HCT116 (cell line): ENCODE measurements around the gene FOXC2.

Source experiments
- CBX3 ChIP-seq: IDR thresholded peaks from 2 replicates; pipeline ENCODE4 v1.6.1; 2012; ENCODE audit warnings: low read depth
- CEBPB ChIP-seq: IDR thresholded peaks from 2 replicates; pipeline ENCODE4 v1.6.1; 2012; ENCODE audit warnings: low read depth
- ELF1 ChIP-seq: IDR thresholded peaks from 2 replicates; pipeline ENCODE4 v1.6.1; 2012; ENCODE audit warnings: low read depth, borderline replicate concordance
- EZH2 ChIP-seq: fragments of 200-600 bp; sonication (generic); IDR thresholded peaks from 2 replicates; pipeline ENCODE4 v1.6.1; 2017; ENCODE audit warnings: antibody characterized with exemption, mixed run types
- RAD21 ChIP-seq: IDR thresholded peaks from 2 replicates; pipeline ENCODE4 v1.6.1; 2012; ENCODE audit warnings: low read depth, mild to moderate bottlenecking
- SIN3A ChIP-seq: IDR thresholded peaks from 2 replicates; pipeline ENCODE4 v1.6.1; 2012; ENCODE audit warnings: low read depth
- SP1 ChIP-seq: IDR thresholded peaks from 2 replicates; pipeline ENCODE4 v1.6.1; 2012; ENCODE audit warnings: low read depth
- YY1 ChIP-seq: IDR thresholded peaks from 2 replicates; pipeline ENCODE4 v1.6.1; 2011; ENCODE audit warnings: low read length, low read depth, moderate library complexity, mild to moderate bottlenecking; ENCODE audit not compliant: insufficient replicate concordance; ENCODE audit errors: extremely low read depth
- ZFX ChIP-seq: fragments of 450-650 bp; IDR thresholded peaks from 2 replicates; pipeline ENCODE4 v1.6.1; 2017
- TF ChIP-seq, protein P1 (sequence below), 3 experiments: fragments of 200-600 bp in 1 of 3; sonication (generic) in 1 of 3; IDR thresholded peaks in 2 of 3; conservative IDR thresholded peaks in 1 of 3; 2 replicates each; pipeline ENCODE4 v1.5.1; 2012 to 2017; ENCODE audit warnings: low read depth in 2 of 3, low read length in 2 of 3, antibody characterized with exemption in 1 of 3, borderline replicate concordance in 1 of 3, control low read depth in 1 of 3, mild to moderate bottlenecking in 1 of 3, mixed read lengths in 1 of 3, mixed run types in 1 of 3, moderate library complexity in 1 of 3; ENCODE audit not compliant: insufficient read depth in 1 of 3
- TF ChIP-seq, protein P2 (sequence below): IDR thresholded peaks from 2 replicates; pipeline ENCODE4 v1.6.1; 2011; ENCODE audit warnings: mild to moderate bottlenecking, low read length, moderate library complexity; ENCODE audit not compliant: insufficient replicate concordance; ENCODE audit errors: extremely low read depth
- TF ChIP-seq, protein P3 (sequence below): IDR thresholded peaks from 2 replicates; pipeline ENCODE4 v1.6.1; 2012; ENCODE audit warnings: low read depth
- TF ChIP-seq, protein P4 (sequence below): IDR thresholded peaks from 2 replicates; pipeline ENCODE4 v1.6.1; 2012

DNA sequence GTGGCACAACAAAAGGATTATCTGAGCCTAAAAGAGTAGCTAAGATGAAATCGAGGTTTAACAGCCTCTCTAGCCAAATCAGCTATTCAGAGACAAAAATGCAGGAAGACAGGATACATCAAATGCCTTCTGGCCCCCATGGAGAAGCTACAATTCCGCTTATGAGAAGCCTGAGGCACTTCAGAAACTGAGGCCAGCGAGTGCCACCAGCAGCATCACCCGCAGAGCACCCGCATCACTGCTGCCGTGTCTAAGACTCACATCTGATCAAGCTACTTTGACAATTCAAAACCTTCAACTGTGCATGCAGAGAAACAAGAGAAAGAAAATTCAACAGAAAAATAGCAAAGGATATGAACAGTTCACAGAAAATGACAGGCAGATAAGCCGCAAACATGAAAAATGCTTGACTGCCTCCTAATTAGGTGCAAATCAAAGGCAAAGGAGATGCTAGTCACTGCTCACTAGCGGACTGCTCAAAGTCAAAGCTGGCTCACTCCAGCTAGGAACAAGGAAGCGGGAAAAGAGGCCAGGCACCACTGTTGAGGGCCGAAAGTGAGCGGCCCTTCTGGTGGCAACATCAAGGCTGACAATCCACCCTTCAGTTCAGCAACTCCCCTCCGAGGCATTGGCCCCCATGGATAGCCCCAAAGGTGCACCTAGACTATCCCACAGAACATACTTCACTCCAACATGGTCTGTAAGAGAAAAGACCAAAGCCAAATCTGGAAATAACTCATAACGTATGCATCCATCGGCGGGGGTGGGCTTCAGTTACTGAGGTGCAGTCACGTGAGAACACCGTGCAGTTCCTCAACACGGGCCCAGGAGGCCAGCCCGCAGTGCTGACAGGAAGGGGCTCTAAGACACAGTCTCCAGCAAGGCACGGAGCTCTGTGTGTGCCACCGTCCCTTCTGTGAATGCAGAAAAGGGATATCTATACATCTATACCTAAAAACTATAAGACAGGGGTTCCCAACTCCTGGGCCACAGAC is 23.6 kb upstream of the FOXC2 start:
- TF ChIP-seq, protein P1, sequence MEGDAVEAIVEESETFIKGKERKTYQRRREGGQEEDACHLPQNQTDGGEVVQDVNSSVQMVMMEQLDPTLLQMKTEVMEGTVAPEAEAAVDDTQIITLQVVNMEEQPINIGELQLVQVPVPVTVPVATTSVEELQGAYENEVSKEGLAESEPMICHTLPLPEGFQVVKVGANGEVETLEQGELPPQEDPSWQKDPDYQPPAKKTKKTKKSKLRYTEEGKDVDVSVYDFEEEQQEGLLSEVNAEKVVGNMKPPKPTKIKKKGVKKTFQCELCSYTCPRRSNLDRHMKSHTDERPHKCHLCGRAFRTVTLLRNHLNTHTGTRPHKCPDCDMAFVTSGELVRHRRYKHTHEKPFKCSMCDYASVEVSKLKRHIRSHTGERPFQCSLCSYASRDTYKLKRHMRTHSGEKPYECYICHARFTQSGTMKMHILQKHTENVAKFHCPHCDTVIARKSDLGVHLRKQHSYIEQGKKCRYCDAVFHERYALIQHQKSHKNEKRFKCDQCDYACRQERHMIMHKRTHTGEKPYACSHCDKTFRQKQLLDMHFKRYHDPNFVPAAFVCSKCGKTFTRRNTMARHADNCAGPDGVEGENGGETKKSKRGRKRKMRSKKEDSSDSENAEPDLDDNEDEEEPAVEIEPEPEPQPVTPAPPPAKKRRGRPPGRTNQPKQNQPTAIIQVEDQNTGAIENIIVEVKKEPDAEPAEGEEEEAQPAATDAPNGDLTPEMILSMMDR (IDR thresholded peaks at IDR 0.05 in 2 of 3, conservative IDR thresholded peaks at IDR 0.05 in 1 of 3; ENCODE audit: borderline replicate concordance in 1 of 3, insufficient read depth in 1 of 3, low read depth in 2 of 3, low read length in 2 of 3): no peak
- TF ChIP-seq, protein P2, sequence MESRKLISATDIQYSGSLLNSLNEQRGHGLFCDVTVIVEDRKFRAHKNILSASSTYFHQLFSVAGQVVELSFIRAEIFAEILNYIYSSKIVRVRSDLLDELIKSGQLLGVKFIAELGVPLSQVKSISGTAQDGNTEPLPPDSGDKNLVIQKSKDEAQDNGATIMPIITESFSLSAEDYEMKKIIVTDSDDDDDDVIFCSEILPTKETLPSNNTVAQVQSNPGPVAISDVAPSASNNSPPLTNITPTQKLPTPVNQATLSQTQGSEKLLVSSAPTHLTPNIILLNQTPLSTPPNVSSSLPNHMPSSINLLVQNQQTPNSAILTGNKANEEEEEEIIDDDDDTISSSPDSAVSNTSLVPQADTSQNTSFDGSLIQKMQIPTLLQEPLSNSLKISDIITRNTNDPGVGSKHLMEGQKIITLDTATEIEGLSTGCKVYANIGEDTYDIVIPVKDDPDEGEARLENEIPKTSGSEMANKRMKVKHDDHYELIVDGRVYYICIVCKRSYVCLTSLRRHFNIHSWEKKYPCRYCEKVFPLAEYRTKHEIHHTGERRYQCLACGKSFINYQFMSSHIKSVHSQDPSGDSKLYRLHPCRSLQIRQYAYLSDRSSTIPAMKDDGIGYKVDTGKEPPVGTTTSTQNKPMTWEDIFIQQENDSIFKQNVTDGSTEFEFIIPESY: no peak
- TF ChIP-seq YY1 (no peak), SIN3A (no peak), EZH2 (no peak), SP1 (no peak), CBX3 (no peak), ELF1 (no peak), RAD21 (no peak), ZFX (no peak), CEBPB (no peak)
- TF ChIP-seq, protein P3, sequence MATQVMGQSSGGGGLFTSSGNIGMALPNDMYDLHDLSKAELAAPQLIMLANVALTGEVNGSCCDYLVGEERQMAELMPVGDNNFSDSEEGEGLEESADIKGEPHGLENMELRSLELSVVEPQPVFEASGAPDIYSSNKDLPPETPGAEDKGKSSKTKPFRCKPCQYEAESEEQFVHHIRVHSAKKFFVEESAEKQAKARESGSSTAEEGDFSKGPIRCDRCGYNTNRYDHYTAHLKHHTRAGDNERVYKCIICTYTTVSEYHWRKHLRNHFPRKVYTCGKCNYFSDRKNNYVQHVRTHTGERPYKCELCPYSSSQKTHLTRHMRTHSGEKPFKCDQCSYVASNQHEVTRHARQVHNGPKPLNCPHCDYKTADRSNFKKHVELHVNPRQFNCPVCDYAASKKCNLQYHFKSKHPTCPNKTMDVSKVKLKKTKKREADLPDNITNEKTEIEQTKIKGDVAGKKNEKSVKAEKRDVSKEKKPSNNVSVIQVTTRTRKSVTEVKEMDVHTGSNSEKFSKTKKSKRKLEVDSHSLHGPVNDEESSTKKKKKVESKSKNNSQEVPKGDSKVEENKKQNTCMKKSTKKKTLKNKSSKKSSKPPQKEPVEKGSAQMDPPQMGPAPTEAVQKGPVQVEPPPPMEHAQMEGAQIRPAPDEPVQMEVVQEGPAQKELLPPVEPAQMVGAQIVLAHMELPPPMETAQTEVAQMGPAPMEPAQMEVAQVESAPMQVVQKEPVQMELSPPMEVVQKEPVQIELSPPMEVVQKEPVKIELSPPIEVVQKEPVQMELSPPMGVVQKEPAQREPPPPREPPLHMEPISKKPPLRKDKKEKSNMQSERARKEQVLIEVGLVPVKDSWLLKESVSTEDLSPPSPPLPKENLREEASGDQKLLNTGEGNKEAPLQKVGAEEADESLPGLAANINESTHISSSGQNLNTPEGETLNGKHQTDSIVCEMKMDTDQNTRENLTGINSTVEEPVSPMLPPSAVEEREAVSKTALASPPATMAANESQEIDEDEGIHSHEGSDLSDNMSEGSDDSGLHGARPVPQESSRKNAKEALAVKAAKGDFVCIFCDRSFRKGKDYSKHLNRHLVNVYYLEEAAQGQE: no peak
- TF ChIP-seq, protein P4, sequence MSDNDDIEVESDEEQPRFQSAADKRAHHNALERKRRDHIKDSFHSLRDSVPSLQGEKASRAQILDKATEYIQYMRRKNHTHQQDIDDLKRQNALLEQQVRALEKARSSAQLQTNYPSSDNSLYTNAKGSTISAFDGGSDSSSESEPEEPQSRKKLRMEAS: no peak
